HPDE6-E6E7 (cell line): ENCODE measurements around the gene PAQR7.

Experiments used
- DNase-seq: peaks from one replicate; pipeline ENCODE4 v3.0.0; 2011; ENCODE audit warnings: missing footprints; ENCODE audit errors: extremely low spot score

Gene PAQR7

DNA sequence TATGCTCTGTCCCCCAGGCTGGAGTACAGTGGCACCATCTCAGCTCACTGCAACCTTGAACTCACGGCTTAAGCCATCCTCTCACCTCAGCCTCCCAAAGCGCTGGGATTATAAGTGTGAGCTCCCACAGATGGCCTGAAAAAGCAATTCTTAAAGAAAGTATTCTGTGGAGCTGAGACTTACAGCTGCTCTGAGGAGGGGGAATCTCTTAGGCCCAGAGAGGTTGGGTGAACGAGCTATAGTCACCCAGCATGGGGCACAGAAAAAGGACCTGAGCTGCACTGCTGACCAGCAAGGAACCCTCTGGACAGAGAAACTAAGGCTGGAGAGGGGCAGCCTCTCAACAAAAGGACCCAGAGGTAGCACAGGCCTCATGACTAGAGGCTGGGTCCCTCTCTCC lies 1.3 kb downstream of the PAQR7 start:
- DNase-seq, result no peak

DNA sequence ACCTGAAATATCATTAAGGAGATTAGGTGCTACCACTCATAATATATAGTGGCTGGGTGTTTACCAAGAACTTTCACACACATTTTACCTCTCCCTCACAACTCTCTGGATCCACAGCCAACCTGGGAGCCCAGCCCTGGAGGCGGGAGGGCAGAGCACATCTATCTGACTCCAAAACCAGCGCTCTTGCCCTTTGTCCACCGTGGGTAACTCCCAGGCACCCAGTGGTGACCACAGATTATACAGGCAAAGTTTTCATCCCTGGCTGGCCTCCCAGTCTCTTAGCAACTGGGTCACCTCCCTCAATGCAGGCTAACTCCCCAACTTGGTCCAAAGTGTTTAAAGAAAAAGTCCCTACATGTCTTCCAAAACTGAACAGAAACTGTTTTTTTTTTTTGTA lies 2.4 kb downstream of the PAQR7 start:
- no peak for DNase-seq

DNA sequence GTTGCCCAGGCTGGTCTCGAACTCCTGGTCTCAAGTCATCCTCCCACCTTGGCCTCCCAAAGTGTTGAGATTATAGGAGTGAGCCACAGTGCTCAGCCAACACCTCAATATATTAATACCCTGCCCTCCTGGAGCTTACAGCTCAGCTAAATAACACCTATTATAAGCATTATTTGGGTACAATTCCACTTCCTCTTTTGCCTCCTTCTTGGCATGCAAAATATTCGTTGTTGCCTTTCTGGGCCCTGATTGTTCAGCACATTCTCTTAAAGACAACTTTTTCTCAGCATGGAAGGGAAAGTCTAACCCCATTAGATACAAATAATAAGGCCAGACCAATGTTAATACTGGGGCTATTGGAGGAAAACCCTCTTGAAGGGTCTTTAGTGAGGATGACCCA lies 2.8 kb downstream of the PAQR7 start:
- no peak for DNase-seq

DNA sequence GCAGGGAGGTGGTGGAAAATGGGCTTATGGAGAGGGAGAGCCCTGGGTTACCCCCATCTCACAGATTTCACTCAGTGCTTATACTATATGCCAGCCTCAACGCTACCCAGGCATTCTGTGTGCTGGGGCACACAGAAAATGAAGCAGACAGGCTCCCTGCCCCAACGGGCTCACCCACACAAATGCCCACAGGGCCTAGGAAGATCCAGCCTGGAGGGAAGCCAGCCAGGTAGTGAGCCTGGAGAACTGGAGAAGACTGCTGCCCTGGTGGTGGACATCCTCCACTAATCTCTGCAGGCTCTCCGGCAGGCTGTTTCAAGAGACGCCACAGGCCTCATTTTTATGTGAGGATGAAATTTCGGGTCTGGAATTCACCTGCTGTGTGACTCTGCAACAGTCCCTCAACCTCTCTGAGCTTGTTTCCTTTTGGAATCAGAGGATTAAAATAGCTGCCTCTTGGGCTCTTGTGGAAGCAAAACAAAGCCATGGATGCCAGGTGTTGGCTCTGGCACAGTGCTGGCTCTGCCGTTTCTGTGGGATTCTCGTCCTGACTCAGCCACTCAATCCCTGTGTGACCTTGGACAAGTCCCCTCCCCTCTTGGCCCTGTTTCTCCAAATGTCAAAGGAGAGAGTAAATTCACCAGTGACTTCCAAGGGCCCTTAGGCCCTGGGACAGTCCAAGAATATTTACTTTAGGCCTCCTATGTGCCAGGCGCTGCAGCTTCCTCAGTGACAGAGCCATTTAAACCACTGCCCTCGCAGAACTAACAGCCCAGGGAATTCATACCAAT lies 3.6 kb downstream of the PAQR7 start:
- DNase-seq, result no peak

DNA sequence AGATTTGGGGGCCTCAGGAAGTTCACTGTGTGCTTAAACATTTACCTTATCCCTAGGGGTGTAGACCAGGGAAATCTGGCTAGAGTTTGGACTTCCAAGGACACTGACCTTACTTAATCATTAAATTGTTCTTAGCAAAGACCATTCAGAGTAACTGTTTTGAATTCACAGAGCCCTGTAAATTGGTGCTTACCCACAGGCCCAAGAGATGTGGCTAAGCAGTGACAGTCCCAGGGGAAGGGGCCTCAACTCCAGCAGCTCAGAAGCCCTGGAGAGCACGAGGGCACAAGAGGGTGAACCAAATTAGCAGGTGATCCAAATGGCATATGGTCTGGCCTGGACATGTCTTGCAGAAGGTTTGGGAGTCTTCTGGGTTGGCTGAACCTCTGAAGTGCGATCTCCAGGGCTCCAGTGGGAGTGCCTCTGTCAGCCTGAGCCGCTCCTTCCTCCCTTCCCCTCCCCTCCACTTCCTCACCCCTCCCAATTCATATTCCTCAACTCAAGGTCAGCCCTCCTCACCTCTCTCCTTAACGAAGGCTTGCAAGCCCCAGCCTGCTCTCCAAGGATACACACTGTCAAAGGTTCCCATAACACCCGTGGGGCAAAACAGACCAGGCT lies 4.3 kb downstream of the PAQR7 start:
- DNase-seq, result peak; percentile 71

DNA sequence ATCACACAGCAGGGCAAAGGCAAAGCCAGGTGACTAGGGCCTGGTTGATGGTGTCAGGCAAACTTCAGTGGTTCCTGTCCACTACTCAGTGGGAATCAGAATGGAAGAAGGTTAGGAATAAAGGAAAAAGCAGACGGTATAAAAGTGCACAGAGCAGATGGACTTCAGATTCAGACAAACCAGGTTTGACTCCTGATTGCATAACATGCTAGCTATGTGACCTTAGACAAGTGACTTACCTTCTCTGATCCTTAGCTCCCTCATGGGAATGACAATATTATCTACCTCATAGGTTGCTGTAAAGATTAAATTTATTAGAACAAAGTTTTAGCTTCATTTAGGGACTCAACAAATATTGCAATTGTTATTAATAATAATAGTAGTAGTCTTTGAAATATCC lies 4.9 kb downstream of the PAQR7 start:
- no peak for DNase-seq

DNA sequence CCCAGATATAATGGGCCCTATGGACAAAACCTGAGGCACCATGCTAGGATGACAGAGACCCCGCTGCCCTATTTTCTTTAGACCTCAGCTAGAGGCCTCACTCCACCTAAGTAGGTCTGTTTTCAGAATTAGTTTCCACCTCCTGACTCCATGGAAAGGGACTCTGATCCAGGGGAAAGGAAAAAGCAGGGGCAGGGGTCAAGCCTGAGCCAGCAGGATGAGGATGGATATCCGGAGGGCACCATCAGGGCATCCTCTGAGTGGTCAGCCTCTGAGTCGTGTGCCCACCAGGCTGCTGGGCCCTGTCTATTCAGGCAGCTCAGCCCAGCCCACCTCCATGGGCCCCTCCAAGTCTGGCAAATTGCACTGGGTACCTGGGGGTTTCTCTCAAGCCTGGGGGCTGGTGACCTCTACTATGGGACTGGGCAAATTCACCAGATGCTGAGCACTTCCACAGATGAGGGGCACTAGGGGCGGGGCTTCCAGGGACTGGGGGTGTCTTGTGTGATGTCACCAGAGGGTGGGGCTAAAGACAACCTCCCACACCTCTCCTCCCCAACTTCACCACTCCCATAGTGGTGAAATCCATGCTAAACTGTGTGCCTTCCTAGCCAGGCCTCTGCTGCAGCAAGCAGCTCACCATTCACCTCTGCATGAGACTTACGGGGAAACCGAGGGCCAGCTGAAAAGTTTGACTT lies 5.5 kb downstream of the PAQR7 start:
- DNase-seq, result no peak

DNA sequence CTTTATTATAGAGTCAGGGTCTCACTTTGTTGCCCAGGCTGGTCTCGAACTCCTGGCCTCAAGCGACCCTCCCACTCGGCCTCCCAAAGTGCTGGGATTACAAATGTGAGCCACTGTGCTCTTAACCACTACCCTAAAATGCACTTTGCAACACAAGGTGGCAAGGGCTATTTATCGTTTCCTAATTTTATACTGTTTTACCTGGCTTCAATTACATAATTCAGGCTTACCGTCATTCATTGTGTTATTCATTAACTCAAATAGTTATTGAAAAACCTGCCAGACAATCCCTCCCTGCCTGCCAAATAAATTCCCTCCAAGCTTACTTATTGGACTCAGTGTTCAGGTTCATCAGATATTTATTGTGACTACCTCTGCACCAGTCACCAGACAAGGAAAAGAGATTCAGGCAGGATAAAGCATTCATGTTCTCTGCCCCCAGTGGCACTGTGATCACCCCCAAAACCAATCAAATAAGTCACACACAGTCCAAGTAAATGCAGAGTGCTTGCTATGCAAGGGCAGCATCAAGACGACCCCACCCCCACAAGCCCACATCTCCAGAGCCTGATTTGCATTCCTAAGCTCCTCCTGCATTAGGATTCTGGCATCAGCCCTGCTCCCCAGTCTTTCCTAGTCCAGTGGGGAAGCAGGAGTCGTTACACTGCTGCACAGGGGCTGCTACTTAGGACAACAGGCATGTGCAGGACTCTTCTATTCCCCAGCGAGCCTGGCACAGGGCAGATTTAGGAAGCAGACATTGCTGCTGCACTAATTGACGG lies 8.1 kb downstream of the PAQR7 start:
- DNase-seq, result no peak

DNA sequence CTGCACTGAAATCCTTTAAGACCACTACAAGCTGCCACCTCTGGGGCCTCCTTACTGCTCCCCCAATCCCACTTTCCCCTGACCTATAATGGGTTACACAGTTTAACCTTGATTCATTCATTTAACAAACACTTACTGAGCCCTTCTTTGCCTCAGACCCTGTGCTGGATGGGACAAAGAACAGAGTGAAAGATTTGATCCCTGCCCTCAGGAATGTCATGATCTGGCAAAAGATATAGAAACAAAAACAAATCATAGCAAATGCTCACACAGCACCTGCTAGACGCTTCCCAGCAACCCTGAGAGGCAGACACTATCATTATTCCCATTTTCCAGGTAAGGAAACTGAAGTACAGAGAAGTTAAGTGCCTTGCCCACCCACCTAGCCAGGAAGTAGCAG lies 9.2 kb downstream of the PAQR7 start:
- DNase-seq, result no peak

DNA sequence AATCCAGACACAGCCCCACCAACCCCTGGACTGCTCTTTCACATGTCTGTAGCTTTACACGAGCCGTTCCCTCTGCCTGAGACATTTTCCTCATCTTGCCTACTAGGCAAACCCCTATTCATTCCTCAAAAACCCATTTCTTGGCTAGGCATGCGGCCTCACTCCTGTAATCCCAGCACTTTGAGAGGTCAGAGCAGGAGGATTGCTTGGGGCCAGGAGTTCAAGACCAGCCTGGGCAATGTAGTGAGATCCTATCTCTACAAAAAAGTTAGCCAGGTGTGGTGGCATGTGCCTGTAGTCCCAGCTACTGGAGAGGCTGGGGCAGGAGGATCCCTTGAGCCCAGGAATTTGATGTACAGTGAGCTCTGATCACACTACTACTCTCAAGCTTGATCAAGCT lies 11.1 kb downstream of the PAQR7 start:
- DNase-seq, result no peak

DNA sequence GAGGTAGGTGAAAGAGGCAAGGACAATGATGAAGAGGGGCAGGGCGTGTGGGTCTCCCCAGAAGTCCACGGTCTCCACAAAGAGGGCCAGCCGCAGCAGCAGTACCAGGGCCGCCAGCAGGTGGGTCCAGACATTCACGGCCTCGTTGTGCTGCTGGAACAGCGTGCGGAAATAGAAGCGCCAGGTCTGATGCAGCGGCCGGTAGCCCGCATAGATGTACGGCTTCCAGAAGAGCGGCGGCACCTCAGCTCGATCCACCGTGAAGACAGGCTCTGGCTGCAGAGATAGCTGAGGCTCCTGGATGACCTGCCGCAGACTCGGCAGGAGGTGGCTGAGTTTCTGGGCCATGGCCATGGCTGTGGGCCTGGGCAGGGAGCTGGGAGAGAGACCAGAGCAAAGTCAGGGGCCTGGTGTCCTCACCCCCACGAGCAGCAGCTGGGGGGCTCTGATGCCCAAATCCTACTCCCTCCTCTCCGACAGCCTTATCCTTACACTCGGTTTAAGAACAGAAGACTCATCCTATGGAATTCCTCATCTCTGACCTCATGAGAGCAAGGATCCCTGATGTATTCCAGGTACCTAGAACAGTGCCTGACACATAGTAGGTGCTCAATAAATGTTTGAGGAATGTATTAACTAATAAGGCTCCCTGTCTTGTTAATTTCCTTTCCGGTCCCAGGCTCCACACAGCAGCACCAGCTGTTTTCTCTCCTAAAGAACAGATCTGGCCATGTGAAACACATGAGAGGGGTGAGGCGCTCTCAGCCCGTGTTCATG lies 11.8 kb downstream of the PAQR7 start:
- DNase-seq, result no peak

DNA sequence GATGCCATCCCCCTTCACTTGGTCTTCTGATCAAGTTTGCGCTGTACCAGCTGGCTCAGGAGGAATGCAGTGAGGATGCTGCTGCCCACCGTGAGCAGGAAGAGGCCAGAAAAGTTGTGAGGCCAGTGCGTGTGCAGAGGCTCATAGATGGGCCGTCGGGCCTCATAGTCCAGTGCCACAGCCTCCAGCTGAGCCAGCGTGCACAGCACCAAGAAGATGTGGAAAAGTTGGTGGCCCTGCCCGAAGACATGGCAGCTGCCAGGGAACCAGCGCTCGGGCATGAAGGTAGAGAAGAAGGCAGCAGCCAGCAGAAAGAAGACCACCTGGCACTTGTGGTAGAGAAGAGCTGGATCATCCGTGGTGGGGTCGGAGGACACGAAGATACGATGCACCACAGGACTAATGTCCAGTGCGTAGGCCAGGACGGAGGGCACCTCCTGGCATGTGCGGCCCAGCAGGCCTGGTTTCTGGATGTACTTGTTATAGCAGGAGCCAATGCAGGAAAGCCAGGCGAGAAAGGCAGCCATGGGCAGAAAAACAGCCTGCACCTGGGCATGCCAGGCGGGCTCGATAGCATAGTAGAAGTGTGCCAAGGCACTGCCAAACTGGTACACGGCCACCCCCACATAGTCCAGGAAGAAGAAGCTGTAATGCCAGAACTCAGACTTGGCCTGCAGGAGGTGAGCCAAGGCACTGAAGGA lies 12.6 kb downstream of the PAQR7 start:
- no peak for DNase-seq

DNA sequence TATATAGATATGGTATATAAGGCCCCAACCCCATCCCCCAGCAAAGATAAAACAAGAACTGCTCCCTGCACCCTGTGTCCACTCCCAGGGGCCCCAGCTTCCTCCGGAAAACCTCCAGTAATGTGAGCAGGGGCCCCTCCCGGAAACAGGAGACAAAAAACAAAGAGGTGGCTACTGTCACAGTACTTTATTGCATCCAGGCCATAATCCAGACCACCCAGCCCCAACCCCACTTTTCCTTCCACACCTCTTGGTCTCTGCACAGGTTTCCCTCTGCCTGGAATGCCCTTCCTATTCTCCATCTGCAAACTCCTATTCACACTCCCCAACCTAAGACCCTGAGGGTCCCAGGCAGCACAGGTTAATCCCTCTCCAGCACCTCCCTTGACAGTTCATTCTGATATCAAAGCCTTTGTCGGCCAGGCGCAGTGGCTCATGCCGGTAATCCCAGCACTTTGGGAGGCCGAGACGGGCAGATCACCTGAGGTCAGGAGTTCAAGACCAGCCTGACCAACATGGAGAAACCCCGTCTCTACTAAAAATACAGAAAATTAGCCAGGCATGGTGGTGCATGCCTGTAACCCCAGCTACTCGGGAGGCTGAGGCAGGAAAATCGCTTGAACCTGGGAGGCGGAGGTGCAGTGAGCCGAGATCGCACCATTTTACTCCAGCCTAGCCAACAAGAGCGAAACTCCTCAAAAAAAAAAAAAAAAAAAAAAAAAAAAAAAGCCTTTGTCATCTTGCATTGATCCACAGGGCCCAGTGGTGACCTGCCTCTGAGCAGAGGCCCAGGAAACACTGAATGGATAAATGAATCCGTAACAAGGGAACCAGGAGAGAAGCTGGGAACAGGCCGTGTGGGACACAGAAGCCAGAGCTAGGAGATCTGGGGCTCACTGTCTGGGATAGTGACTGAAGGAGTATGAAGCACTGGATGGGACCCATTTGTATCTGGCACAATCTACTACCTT lies 13.9 kb downstream of the PAQR7 start:
- no peak for DNase-seq

DNA sequence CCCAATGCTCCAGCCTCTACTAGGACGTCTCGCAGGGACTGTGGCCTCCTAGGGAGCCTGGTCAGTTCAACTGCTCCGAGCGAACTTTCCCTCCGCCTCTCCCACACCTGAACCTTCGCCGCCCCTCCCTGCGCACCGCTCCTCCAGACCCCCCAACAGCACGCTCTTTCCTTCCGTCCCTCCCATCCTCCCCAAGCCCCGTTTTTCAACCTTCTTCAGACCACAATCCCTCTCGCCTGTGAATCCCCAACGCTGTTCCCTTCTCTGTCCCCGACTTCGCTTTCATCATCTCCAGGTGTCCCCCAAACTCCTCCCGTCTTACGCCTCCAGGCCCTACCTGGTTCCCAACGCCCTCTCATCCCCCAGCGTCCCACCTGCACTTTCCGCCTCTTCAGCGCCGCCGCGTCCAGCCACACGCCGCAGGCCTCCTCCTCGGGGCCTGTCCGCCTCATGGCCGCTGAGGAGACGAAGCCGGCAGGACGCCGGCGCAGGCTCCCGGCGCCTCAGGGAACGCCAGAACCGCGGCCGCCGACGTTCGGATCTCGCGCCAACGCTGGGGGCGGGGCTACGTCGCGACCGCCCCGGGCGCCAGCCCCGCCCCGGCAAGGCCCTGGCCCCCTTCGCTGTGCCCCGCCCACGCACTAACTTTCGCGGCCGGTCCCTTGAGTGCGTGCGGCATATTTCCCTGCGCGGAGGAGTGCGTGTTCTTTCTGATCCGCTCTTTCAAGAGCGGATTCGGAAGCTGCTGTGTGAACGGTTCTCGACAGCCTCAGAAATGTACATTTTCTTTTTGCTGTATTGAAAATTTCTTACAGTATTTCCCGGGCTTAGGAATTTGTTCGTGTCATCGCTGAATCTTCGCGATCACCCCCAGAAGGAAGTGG lies 16.4 kb downstream of the PAQR7 start, which contains the start of gene AUNIP:
TSS of gene AUNIP (minus strand) at position 552 of the 884 bp plus-strand sequence. CDS start at position 452, 100 bp downstream.
- peak; percentile 88 for DNase-seq

DNA sequence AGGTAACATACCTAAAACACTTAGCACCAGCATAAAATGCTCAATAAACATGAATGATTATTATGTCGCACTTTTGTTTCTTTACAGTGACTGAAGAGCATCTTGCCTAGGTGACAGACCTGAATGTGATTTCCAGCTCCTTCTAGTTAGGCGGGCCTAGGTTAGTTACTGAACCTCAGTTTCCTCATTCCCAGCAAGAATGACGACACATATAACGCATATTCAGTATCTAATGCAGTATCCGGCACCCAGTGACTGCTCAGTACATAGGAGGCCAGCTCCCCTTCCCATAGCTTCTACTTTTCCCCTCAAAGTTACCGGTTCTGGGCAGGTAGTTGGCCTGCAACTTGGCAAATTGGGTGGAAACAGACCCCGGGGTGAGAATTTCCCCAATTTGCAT lies 17.0 kb downstream of the PAQR7 start:
- no peak for DNase-seq

DNA sequence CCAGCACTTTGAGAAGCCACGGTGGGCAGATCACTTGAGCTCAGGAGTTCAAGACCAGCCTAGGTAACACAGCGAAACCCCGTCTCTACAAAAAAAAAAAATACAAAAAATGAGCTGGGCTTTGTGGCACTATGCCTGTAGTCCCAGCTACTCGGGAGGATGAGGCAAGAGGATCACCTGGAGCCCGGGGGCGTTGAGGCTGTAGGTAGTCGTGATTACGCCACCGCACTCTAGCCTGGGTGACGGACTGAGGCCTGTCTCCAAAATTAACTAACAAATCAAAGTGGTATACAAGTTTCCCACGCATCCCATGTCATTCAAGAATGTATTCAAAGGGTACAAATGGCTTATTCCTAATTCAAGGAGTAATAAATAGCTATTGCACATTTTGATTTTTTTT lies 18.7 kb downstream of the PAQR7 start:
- no peak for DNase-seq

DNA sequence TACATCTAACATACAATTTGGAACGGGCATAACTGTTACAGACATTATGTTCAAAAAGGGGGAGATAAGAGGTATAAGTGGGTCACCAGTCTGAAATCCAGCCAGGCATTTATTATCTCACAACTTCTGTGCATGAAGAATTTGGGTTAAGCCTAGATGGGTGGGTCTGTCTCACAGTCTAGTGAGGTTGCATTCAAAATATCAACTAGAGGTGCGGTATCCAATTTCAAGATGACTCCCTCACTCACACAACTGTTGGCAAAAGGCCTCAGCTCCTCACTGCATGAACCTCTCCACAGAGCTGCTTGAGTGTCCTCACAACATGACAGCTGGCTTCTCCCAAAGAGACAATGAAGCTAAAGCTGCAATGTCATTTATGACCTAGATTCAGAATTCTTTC lies 21.0 kb downstream of the PAQR7 start:
- DNase-seq, result no peak

DNA sequence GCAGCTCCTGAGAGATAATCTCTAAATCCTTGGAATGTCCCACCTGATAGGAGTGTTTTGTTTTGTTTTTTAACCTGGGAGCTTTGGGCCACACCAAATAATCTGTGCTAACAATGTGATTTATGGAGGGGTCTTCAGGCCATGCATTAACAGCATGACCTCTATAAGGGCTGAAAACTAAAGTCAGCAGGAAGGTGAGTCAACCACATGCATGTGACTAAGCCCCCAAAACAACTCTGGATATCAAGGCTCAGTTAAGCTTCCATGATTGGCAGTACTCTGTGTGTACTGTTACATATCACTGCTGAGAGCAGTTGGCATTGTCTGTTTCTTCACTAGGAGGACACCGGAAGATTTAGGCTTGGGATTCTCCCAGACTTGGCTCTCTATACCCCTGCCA lies 27.0 kb downstream of the PAQR7 start:
- DNase-seq, result no peak

DNA sequence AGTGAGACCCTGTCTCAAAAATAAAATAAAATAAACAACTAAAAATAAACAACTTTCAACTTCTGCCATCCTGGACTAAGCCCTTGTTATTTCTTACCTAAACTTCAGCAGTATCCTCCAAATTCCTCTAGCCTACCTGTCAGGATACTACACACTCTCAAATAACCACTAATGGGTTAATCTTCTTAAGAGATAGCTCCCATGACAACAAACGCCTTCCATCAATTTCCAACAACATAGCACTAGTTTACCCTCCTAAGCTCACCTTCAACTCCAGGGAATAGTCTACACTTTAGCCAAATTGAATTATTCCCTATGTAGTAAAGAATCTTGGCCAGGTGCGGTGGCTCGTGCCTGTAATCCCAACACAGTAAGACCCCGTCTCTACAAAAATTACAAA lies 27.6 kb downstream of the PAQR7 start:
- DNase-seq, result no peak
